DOHH2 (cell line): ENCODE results near the gene CTIF.

Source experiments
- H3F3A ChIP-seq: fragments of 200-600 bp; sonication (generic), shearing (Covaris generic); 2 replicates; pipeline ENCODE4 v1.6.0; 2016; ENCODE audit warnings: antibody characterized with exemption, mild to moderate bottlenecking; ENCODE audit not compliant: control insufficient read depth, insufficient read depth
- H3K27ac ChIP-seq: fragments of 200-600 bp; sonication (generic); 2 replicates; pipeline ENCODE4 v1.5.1; 2014; ENCODE audit warnings: low read depth, mild to moderate bottlenecking, low read length, moderate library complexity
- H3K27me3 ChIP-seq: fragments of 200-600 bp; sonication (generic); 2 replicates; pipeline ENCODE4 v1.6.1; 2014; ENCODE audit warnings: mild to moderate bottlenecking, low read length, mixed read lengths; ENCODE audit not compliant: control insufficient read depth
- H3K36me3 ChIP-seq: fragments of 200-600 bp; sonication (generic); 2 replicates; pipeline ENCODE4 v1.6.1; 2014; ENCODE audit warnings: mild to moderate bottlenecking, low read length, moderate library complexity, mixed read lengths; ENCODE audit not compliant: control insufficient read depth
- H3K4me1 ChIP-seq: fragments of 200-600 bp; sonication (generic); 2 replicates; pipeline ENCODE4 v1.6.1; 2014; ENCODE audit warnings: mild to moderate bottlenecking, low read length, mixed read lengths; ENCODE audit not compliant: control insufficient read depth
- H3K4me2 ChIP-seq: fragments of 200-600 bp; sonication (generic); 2 replicates; pipeline ENCODE4 v1.6.0; 2014; ENCODE audit warnings: mild to moderate bottlenecking, low read length, moderate library complexity
- H3K4me3 ChIP-seq: fragments of 200-600 bp; sonication (generic); 2 replicates; pipeline ENCODE4 v1.5.1; 2014; ENCODE audit warnings: mild to moderate bottlenecking, low read length, mixed read lengths
- H3K79me2 ChIP-seq: fragments of 200-600 bp; sonication (generic); 2 replicates; pipeline ENCODE4 v1.6.1; 2014; ENCODE audit warnings: mild to moderate bottlenecking, low read length, mixed read lengths; ENCODE audit not compliant: control insufficient read depth
- H3K9me2 ChIP-seq: fragments of 200-600 bp; sonication (generic); replicated peaks from 2 replicates; pipeline ENCODE4 v1.6.1; 2014; ENCODE audit warnings: mild to moderate bottlenecking, low read length, mixed read lengths; ENCODE audit not compliant: control insufficient read depth
- H3K9me3 ChIP-seq: fragments of 200-600 bp; sonication (generic); 2 replicates; pipeline ENCODE4 v1.6.1; 2014; ENCODE audit warnings: antibody characterized with exemption, low read length, mixed read lengths; ENCODE audit not compliant: control insufficient read depth, insufficient read depth
- H4K20me1 ChIP-seq: fragments of 200-600 bp; sonication (generic); 2 replicates; pipeline ENCODE4 v1.6.0; 2014; ENCODE audit warnings: low read depth, mild to moderate bottlenecking, antibody characterized with exemption, low read length, moderate library complexity; ENCODE audit not compliant: control insufficient read depth, insufficient read depth
- EZH2phosphoT487 ChIP-seq: fragments of 200-600 bp; sonication (generic); IDR thresholded peaks from 2 replicates; pipeline ENCODE4 v1.6.1; 2017; ENCODE audit warnings: borderline replicate concordance, mild to moderate bottlenecking, antibody characterized with exemption, low read length, moderate library complexity, mixed read lengths
- TF ChIP-seq, protein P1 (sequence below): fragments of 200-600 bp; sonication (generic); IDR thresholded peaks from one replicate; pipeline ENCODE4 v1.5.1; 2014; ENCODE audit warnings: antibody characterized with exemption, mild to moderate bottlenecking, low read depth, low read length; ENCODE audit not compliant: poor library complexity, severe bottlenecking

The CTIF gene

DNA sequence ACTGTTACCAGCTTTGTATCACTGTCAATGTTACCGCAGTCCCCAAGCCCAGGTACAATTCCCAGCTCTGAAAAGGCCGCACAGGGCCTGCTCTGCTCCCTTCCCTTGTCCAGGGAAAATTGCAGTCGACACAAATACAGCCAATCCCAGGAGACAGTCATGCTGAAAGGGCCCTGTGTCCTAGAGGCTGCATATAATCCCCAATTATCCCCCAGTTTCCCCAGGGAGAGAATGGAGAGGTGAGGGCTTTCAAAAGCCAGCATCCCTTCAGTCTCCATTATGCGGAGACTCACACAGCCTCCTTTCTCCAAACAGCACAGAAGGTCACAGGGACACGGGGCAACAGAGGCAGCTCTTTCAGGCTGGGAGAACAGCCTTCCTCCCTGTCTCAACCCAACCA, 17.1 kb upstream of the CTIF start:
- Histone ChIP-seq H3K9me2 (no peaks in the 10 kb centered on the region), H3F3A (no peaks in the 10 kb centered on the region), H3K27me3 (peaks cover 5% of the 10 kb centered on the region; the same call in 1 of the 2 replicates), H3K4me3 (no peak overlapping the region), H3K4me1 (no peaks in the 10 kb centered on the region), H3K9me3 (no peaks in the 10 kb centered on the region), H4K20me1 (no peaks in the 10 kb centered on the region), H3K79me2 (no peaks in the 10 kb centered on the region), H3K36me3 (no peaks in the 10 kb centered on the region), H3K4me2 (no peak overlapping the region), H3K27ac (no peak overlapping the region)
- no peak for TF ChIP-seq EZH2phosphoT487
- TF ChIP-seq, protein P1, sequence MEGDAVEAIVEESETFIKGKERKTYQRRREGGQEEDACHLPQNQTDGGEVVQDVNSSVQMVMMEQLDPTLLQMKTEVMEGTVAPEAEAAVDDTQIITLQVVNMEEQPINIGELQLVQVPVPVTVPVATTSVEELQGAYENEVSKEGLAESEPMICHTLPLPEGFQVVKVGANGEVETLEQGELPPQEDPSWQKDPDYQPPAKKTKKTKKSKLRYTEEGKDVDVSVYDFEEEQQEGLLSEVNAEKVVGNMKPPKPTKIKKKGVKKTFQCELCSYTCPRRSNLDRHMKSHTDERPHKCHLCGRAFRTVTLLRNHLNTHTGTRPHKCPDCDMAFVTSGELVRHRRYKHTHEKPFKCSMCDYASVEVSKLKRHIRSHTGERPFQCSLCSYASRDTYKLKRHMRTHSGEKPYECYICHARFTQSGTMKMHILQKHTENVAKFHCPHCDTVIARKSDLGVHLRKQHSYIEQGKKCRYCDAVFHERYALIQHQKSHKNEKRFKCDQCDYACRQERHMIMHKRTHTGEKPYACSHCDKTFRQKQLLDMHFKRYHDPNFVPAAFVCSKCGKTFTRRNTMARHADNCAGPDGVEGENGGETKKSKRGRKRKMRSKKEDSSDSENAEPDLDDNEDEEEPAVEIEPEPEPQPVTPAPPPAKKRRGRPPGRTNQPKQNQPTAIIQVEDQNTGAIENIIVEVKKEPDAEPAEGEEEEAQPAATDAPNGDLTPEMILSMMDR: no peak

DNA sequence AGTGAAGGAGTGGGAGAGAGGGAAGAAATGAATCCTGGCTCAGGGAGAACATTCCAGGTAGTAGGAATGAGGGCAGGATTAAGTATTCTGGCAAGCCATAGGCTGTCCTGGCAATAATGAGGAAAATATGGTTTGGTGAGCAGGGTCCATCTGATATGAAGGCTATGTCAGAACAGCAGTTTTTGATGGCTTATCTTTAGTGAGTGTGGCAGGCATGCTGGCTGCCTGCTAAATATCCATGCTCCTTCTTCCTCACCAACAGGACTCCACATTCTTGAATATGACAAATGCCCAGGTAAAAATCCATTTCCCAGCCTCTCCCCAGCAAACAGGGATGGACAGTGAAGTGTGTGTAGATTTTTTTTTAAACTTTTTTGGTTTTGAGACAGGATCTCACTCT, 13.2 kb upstream of the CTIF start:
- Histone ChIP-seq H4K20me1 (no peaks in the 10 kb centered on the region), H3F3A (no peaks in the 10 kb centered on the region), H3K4me2 (no peak overlapping the region), H3K27ac (no peak overlapping the region), H3K4me1 (no peaks in the 10 kb centered on the region), H3K4me3 (no peak overlapping the region), H3K79me2 (no peaks in the 10 kb centered on the region), H3K9me3 (no peaks in the 10 kb centered on the region), H3K27me3 (peaks cover 18% of the 10 kb centered on the region; the same call in 1 of the 2 replicates), H3K36me3 (no peaks in the 10 kb centered on the region), H3K9me2 (no peaks in the 10 kb centered on the region)
- TF ChIP-seq, protein P1: no peak
- TF ChIP-seq EZH2phosphoT487: no peak

DNA sequence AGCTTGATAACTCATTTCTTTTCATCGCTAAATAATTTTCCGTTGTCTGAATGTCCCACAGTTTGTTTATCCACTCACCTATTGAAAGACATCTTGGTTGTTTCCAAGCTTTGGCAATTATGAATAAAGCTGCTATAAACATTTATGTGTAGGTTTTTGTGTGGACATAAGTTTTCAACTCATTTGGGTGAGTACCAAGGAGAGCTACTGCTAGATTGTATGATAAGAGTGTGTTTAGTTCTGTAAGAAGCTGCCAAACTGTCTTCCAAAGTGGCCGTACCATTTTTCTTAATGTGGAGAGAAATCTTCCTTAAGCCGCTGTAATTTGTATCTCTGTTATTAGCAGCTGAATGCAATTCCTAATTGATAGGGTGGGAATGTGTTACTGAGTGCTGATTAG, 11.4 kb upstream of the CTIF start:
- Histone ChIP-seq H3K4me2 (no peak overlapping the region), H3K27ac (no peak overlapping the region), H3K36me3 (no peaks in the 10 kb centered on the region), H3K4me3 (no peak overlapping the region), H3F3A (no peaks in the 10 kb centered on the region), H4K20me1 (no peaks in the 10 kb centered on the region), H3K79me2 (no peaks in the 10 kb centered on the region), H3K27me3 (peaks cover 16% of the 10 kb centered on the region), H3K4me1 (no peaks in the 10 kb centered on the region), H3K9me3 (no peaks in the 10 kb centered on the region), H3K9me2 (no peaks in the 10 kb centered on the region)
- TF ChIP-seq EZH2phosphoT487: no peak
- TF ChIP-seq, protein P1: no peak

DNA sequence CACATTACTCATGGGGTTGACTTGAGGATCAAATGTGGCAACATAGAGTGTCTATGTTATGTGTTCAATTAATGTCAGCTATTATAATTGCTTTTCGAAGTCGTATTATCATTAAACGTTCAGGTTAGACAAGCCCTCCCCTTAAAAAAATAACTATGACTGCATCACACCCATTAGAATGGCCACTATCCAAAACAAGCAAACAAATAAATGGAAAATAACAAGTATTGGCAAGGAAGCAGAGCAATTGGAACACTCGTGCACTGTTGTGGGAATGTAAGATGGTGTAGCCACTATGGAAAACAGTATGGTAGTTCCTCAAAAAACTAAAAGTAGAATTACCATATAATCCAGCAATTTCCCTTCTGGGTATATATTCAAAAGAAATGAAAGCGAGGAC, 10.0 kb upstream of the CTIF start:
- Histone ChIP-seq H3K27ac (no peak overlapping the region), H3K4me3 (no peak overlapping the region), H3K4me1 (no peaks in the 10 kb centered on the region), H3K9me2 (no peaks in the 10 kb centered on the region), H4K20me1 (no peaks in the 10 kb centered on the region), H3K79me2 (no peaks in the 10 kb centered on the region), H3K9me3 (no peaks in the 10 kb centered on the region), H3K27me3 (peaks cover 16% of the 10 kb centered on the region), H3K4me2 (no peak overlapping the region), H3K36me3 (no peaks in the 10 kb centered on the region), H3F3A (no peaks in the 10 kb centered on the region)
- TF ChIP-seq, protein P1: no peak
- no peak for TF ChIP-seq EZH2phosphoT487
